NCI-H2227 treated with DMSO at 0.1 percent for 48 hours (cell line): ENCODE measurements around the gene TBL1XR1.
"Not testable (repeated sequence)": the region's sequence is repeated elsewhere in the genome, so short reads cannot be mapped to it uniquely, and the experiment has no call there.

Experiments
- DNase-seq: peaks from one replicate; lab custom pipeline; 2025; lab: John Stamatoyannopoulos, UW

The TBL1XR1 gene

GRCh38 chr3:177182352-177182751 lies 14.9 kb downstream of the TBL1XR1 start:
- no peak for DNase-seq

GRCh38 chr3:177181418-177181817 lies 15.9 kb downstream of the TBL1XR1 start:
- no peak for DNase-seq

GRCh38 chr3:177180506-177180905 lies 16.8 kb downstream of the TBL1XR1 start:
- DNase-seq, result no peak

GRCh38 chr3:177179281-177180067 lies 17.8 kb downstream of the TBL1XR1 start:
- DNase-seq, result no peak

GRCh38 chr3:177177749-177178221 lies 19.5 kb downstream of the TBL1XR1 start:
- no peak for DNase-seq

- no peak for DNase-seq
Observed at GRCh38 chr3:177174607-177175170, 22.6 kb downstream of the TBL1XR1 start.

GRCh38 chr3:177169936-177170722 lies 27.2 kb downstream of the TBL1XR1 start:
- no peak for DNase-seq

GRCh38 chr3:177168431-177168830 lies 28.9 kb downstream of the TBL1XR1 start:
- no peak for DNase-seq

GRCh38 chr3:177162742-177163141 lies 34.5 kb downstream of the TBL1XR1 start:
- no peak for DNase-seq

- DNase-seq, result not testable (repeated sequence)
Observed at GRCh38 chr3:177161603-177162002, 35.7 kb downstream of the TBL1XR1 start.

GRCh38 chr3:177158461-177158860 lies 38.8 kb downstream of the TBL1XR1 start:
- no peak for DNase-seq

- DNase-seq, result no peak
Observed at GRCh38 chr3:177157492-177157891, 39.8 kb downstream of the TBL1XR1 start.

GRCh38 chr3:177154733-177155132 lies 42.5 kb downstream of the TBL1XR1 start:
- DNase-seq, result no peak

GRCh38 chr3:177150970-177151627 lies 46.2 kb downstream of the TBL1XR1 start:
- DNase-seq, result no peak

GRCh38 chr3:177150218-177150916 lies 46.9 kb downstream of the TBL1XR1 start:
- DNase-seq, result no peak

GRCh38 chr3:177149106-177149505 lies 48.2 kb downstream of the TBL1XR1 start:
- DNase-seq, result no peak

GRCh38 chr3:177147790-177148189 lies 49.5 kb downstream of the TBL1XR1 start:
- no peak for DNase-seq

GRCh38 chr3:177146646-177147045 lies 50.6 kb downstream of the TBL1XR1 start:
- DNase-seq, result no peak

GRCh38 chr3:177145954-177146353 lies 51.3 kb downstream of the TBL1XR1 start:
- no peak for DNase-seq

- DNase-seq, result peak; percentile 22
Observed at GRCh38 chr3:177145381-177145780, 51.9 kb downstream of the TBL1XR1 start.

GRCh38 chr3:177144922-177145321 lies 52.4 kb downstream of the TBL1XR1 start:
- DNase-seq, result no peak
